Ishikawa (cell line): ENCODE data around the gene APBA3.
A peak's percentile ranks its signal among the peaks of the same experiment; 100 is the strongest.

Experiments
- CEBPB ChIP-seq: IDR thresholded peaks from 2 replicates; pipeline ENCODE4 v1.6.1; 2012
- CREB1 ChIP-seq: IDR thresholded peaks from 2 replicates; pipeline ENCODE4 v1.6.1; 2012; ENCODE audit warnings: low read depth
- EGR1 ChIP-seq: IDR thresholded peaks from 2 replicates; pipeline ENCODE4 v1.6.1; 2012
- EP300 ChIP-seq: IDR thresholded peaks from 2 replicates; pipeline ENCODE4 v1.6.1; 2012; ENCODE audit warnings: borderline replicate concordance
- FOXM1 ChIP-seq: IDR thresholded peaks from 2 replicates; pipeline ENCODE4 v1.6.1; 2012; ENCODE audit warnings: low read depth, borderline replicate concordance
- NFIC ChIP-seq: IDR thresholded peaks from 2 replicates; pipeline ENCODE4 v1.6.1; 2012
- RAD21 ChIP-seq: IDR thresholded peaks from 2 replicates; pipeline ENCODE4 v1.6.1; 2012; ENCODE audit warnings: low read depth
- REST ChIP-seq: IDR thresholded peaks from 2 replicates; pipeline ENCODE4 v1.6.1; 2012; ENCODE audit warnings: low read depth, mild to moderate bottlenecking
- TAF1 ChIP-seq: IDR thresholded peaks from 2 replicates; pipeline ENCODE4 v1.6.1; 2012; ENCODE audit warnings: low read depth, mild to moderate bottlenecking
- TCF12 ChIP-seq: IDR thresholded peaks from 2 replicates; pipeline ENCODE4 v1.6.1; 2012; ENCODE audit warnings: low read depth
- TEAD4 ChIP-seq: IDR thresholded peaks from 2 replicates; pipeline ENCODE4 v1.6.1; 2012
- YY1 ChIP-seq: IDR thresholded peaks from 2 replicates; pipeline ENCODE4 v1.6.1; 2012; ENCODE audit warnings: low read depth
- ZBTB7A ChIP-seq: IDR thresholded peaks from 2 replicates; pipeline ENCODE4 v1.6.1; 2012; ENCODE audit warnings: low read depth
- TF ChIP-seq, protein P1 (sequence below): IDR thresholded peaks from 2 replicates; pipeline ENCODE4 v1.6.1; 2012
- TF ChIP-seq, protein P2 (sequence below): IDR thresholded peaks from 2 replicates; pipeline ENCODE4 v1.6.1; 2012

The APBA3 gene

GRCh38 chr19:3762501-3763459 is 1.3 kb upstream of the APBA3 start, which contains the start of gene MRPL54:
TSS of gene MRPL54 (plus strand) at chr19:3762682. CDS start at chr19:3762701, 19 bp downstream.
- TF ChIP-seq, protein P1, sequence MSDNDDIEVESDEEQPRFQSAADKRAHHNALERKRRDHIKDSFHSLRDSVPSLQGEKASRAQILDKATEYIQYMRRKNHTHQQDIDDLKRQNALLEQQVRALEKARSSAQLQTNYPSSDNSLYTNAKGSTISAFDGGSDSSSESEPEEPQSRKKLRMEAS: peak; percentile 67
- TF ChIP-seq YY1: peak; percentile 90
- peak; percentile 90 for TF ChIP-seq CREB1
- TF ChIP-seq EGR1: 0 out of 2 replicates have a peak, but pooled peaks have one; percentile 12
- no peak for TF ChIP-seq FOXM1
- TF ChIP-seq NFIC: peak; percentile 33; the same call in 1 of the 2 replicates
- TF ChIP-seq CEBPB: peak; percentile 53
- TF ChIP-seq EP300: no peak
- TF ChIP-seq RAD21: no peak
- no peak for TF ChIP-seq ZBTB7A
- 0 out of 2 replicates have a peak, but pooled peaks have one; percentile 15 for TF ChIP-seq TCF12
- no peak for TF ChIP-seq REST
- peak; percentile 85 for TF ChIP-seq TAF1
- TF ChIP-seq, protein P2, sequence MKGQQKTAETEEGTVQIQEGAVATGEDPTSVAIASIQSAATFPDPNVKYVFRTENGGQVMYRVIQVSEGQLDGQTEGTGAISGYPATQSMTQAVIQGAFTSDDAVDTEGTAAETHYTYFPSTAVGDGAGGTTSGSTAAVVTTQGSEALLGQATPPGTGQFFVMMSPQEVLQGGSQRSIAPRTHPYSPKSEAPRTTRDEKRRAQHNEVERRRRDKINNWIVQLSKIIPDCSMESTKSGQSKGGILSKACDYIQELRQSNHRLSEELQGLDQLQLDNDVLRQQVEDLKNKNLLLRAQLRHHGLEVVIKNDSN: peak; percentile 46; the same call in 1 of the 2 replicates
- no peak for TF ChIP-seq TEAD4

DNA sequence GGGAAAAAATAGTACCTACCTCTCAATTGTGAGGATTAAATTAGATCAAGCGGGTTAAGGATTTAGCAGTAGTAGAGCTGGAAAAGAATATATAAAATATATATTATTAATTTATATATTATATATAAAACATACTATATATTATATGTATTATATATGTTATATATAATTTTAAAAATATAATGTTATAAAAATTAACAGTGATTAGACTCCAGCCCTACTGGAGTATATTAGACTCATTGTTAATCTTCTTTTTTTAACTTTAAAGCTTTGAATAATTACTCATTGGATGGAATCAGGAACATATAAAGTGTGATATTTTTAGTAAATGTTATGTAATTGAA is 610 bp upstream of the APBA3 start:
- TF ChIP-seq, protein P1: no peak
- TF ChIP-seq TEAD4: no peak
- TF ChIP-seq RAD21: no peak
- TF ChIP-seq, protein P2: no peak
- no peak for TF ChIP-seq EGR1
- no peak for TF ChIP-seq ZBTB7A

DNA sequence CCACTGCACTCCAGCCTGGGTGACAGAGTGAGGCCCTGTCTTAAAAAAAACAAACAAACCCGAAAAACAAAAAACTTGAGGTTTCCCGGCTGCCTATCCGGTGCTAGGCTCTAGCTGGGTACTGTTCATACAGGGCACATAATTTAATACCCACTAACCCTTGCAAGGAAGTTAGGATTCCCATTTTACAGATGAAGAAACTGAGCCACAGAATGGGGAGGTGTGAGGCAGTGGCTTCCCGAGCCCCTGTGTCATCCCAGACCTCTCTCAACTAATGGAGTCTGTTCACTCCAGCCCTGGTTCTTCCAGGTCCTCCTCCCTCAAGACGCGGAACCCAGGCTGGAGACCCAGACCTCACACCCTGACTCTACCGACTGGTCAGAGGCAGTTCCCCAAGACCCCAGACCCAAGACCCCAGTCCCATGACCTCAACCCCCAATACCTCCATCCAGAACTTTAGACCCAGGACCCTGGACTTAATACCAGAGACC is 576 bp downstream of the APBA3 start:
- TF ChIP-seq REST (no peak), YY1 (no peak), FOXM1 (no peak), NFIC (no peak)

- no peak for TF ChIP-seq ZBTB7A
These were observed 1.8 kb downstream of the APBA3 start for GRCh38 chr19:3759482-3760254.

- TF ChIP-seq EP300 (no peak), TAF1 (no peak), YY1 (no peak), ZBTB7A (no peak), EGR1 (no peak), NFIC (no peak), CREB1 (no peak), CEBPB (no peak), RAD21 (no peak), FOXM1 (no peak), TEAD4 (no peak), REST (no peak), TCF12 (no peak)
- TF ChIP-seq, protein P1: no peak
- TF ChIP-seq, protein P2: no peak
These were observed 7.7 kb downstream of the APBA3 start for GRCh38 chr19:3753631-3754410.
